ENCODE results near the gene RPS6KA4.

The RPS6KA4 gene

DNA sequence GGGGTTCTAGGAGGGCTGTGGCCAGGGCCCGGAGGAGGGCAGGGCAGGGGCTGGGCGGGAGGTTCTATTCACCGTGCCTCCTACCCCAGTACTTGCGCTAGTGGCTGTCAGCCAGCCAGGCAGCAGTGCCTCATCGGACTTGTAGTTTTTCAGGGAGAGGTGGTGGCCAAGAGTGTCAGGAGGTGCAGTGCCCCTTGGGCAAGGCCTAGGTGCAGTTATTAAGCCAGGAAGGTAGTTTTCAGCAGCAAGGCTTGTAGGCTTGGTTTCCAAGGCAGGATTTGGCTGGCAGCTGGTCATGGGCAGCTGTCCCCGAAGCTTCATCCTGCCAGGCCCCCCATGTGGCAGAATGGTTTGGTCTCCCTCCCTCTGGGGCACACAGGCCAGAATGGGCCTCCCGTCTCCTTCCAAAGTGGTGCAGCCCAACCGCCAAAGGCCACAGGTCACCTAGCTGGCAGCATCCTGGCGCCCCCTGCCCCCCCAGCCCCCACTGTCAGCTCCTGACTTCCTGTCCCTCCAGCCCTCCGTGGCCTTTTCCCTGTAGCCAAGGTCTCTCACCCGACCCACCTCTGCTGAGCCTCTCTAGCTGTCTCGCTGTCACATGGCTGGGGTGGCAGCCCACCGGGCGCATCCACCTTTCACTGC lies 10.5 kb upstream of the RPS6KA4 start:
- no peak for DNase-seq (ENCODE audit: low read depth)

DNA sequence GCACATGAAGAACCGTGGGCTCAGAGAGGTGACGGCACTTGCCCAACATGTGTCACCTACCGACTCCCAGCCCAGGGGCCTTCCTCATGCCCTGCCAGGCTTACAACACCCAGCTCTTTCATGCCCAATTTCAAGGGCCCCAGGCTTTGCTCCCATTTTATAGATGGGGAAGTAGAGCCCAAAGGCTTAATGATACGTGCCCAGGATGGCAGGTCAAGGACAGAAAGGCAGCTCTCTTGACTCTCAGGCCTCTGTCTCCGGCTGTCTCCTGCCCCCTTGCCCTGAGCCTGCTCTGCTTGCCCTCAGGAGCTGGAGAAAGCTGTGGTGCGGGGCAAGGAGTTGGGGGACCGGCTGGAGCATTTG lies 10.0 kb upstream of the RPS6KA4 start:
- no peak for DNase-seq (ENCODE audit: low read depth)

DNA sequence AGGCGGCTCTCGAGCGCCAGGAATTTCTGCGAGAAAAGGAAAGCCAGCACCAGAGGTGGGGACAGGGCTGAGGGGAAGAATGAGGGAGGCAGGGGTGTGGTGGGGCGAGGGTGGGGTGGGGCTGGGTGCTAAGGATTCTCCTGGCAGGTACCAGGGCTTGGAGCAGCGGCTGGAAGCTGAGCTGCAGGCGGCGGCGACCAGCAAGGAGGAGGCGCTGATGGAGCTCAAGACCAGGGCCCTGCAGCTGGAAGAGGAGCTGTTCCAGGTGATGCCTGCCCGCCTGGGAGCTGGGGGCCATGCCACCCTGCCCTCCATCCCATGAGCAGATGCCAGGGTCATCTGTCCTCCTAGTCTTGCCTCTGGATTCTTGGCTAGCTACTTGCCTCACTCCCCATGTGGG lies 9.6 kb upstream of the RPS6KA4 start:
- no peak for DNase-seq (ENCODE audit: low read depth)

DNA sequence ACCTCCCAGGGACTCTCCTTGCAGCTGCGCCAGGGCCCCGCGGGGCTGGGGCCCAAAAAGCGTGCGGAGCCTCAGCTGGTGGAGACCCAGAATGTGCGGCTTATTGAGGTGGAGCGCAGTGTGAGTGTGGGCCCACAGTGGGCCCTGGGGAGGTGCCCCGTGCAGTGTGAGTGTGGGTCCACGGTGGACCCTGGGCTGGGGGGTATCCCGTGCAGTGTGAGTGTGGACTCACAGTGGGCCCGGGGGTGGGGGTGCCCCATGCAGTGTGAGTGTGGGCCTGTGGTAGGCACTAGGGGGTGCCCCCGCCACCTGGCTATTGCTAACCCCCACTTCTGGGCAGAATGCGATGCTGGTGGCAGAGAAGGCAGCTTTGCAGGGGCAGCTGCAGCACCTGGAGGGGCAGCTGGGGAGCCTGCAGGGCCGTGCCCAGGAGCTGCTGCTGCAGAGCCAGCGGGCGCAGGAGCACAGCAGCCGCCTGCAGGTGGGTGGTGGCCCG lies 7.8 kb upstream of the RPS6KA4 start:
- no peak for DNase-seq (ENCODE audit: low read depth)

DNA sequence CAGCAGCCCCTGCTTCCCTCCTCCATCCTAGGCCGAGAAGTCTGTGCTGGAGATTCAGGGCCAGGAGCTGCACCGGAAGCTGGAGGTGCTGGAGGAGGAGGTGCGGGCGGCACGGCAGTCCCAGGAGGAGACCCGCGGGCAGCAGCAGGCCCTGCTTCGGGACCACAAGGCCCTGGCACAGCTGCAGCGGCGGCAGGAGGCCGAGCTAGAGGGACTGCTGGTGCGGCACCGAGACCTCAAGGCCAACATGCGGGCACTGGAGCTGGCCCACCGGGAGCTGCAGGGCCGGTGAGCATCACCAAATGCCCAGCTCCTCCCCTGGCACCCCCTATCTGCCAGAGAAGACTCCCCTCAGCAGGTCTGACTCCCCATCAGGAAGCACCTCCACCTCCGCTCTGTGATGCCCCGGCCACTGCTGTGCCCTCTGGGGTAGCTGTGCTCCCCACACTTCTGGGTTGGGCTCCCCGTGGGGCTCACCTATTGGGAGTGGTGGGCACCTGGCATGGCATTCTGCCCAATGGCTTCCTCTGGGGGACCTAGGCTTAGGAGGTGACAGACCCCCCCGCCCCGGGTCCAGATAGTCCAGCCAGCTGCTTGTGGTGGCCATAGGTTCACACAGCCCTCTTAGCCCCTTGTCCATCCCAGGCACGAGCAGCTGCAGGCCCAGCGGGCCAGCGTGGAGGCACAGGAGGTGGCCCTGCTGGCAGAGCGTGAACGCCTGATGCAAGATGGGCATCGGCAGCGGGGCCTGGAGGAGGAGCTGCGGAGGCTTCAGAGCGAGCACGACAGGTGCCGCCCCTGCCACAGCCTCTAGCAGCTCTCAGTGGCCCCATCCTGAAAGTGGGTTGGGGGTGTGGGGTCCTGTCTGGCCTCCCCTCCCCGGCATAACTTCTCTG lies 6.6 kb upstream of the RPS6KA4 start:
- DNase-seq (ENCODE audit: low read depth): no peak

DNA sequence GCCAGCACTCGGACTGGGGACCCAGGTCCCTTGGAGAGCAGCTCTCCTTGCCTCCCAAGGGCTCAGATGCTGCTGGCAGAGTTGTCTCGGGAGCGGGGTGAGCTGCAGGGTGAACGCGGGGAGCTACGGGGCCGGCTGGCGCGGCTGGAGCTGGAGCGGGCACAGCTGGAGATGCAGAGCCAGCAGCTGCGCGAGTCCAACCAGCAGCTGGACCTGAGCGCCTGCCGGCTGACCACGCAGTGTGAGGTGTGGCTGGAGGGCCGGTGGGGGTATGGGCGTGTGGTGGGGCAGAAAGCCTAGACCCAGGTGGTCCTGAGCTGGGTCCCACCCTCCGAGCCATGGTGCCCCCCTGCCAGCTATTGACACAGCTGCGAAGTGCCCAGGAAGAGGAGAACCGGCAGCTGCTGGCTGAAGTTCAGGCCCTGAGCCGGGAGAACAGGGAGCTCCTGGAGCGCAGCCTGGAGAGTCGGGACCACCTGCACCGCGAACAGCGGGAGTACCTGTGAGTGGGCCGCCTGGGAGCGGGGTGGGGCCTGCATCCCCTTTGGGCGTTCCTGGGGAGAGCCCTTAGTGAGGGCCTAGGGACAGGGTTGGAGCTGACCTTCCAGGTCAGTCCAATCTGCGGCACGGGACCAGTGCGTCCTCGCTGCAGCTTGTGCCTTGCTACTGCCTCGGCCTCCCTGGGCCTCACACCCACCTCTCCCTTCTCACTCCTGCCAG lies 5.8 kb upstream of the RPS6KA4 start:
- DNase-seq (ENCODE audit: low read depth): no peak

DNA sequence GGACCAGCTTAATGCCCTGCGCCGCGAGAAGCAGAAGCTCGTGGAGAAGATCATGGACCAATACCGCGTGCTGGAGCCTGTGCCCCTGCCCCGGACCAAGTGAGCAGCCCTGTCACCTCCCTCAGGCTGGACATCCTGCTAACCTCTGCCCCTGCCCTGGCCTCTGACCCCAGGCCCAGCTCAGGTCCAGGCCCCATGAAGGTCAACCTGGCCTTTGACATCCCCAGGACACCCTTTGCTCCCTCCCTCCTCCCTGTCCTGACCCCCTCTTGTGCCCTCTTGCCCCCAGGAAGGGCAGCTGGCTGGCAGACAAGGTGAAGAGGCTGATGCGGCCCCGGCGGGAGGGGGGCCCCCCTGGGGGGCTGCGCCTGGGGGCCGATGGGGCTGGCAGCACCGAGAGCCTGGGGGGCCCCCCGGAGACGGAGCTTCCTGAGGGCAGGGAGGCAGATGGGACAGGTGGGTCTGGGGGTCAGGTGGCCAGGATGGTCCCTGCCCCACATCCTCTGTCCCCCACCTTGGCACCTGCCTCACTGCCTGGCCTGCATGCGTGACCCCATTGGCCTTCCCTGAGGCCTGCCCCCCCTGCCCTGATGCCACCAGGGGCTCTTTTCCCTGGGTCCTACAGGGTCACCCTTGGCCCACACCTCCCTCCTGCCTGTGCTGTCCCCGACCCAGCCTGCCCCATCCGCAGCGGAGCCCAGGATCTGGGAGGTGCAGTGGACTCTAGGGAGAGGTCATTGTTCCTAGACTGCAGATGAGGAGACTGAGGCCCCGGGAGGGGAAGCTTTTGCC lies 5.1 kb upstream of the RPS6KA4 start:
- no peak for DNase-seq (ENCODE audit: low read depth)

DNA sequence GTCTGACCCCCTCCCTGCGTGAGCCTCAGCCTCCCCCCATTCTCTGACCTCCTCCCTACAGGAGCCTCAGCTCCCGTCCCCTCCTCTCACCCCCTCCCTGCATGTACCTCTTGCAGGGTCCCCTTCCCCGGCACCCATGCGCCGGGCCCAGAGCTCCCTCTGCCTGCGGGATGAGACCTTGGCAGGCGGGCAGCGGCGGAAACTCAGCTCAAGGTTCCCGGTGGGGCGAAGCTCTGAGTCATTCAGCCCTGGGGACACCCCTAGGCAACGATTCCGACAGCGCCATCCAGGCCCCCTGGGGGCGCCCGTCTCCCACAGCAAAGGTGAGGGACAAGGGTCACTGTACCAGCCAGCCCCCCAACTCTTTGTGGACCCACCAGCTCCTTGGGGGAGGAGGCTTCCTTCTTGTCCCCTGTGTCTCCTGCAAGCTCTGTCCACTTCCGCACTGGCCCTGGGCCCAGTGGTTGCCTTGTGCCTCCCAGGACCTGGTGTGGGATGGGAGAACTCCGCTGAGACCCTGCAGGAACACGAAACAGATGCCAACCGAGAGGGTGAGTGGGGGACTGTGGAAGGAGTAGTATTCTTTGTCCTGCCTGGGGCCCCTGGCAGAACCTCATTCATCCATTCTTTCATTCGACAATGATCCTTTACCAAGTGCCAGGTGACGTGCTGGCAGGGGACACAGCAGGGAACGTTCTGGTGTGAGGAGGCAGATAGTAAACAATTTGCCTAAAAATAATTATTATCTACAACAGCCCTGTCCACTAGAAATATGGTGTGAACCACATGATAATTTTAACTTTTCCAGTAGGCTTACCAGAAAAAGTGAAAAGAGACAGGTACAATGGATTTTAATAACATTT lies 3.7 kb upstream of the RPS6KA4 start:
- DNase-seq (ENCODE audit: low read depth): peak; percentile 74

DNA sequence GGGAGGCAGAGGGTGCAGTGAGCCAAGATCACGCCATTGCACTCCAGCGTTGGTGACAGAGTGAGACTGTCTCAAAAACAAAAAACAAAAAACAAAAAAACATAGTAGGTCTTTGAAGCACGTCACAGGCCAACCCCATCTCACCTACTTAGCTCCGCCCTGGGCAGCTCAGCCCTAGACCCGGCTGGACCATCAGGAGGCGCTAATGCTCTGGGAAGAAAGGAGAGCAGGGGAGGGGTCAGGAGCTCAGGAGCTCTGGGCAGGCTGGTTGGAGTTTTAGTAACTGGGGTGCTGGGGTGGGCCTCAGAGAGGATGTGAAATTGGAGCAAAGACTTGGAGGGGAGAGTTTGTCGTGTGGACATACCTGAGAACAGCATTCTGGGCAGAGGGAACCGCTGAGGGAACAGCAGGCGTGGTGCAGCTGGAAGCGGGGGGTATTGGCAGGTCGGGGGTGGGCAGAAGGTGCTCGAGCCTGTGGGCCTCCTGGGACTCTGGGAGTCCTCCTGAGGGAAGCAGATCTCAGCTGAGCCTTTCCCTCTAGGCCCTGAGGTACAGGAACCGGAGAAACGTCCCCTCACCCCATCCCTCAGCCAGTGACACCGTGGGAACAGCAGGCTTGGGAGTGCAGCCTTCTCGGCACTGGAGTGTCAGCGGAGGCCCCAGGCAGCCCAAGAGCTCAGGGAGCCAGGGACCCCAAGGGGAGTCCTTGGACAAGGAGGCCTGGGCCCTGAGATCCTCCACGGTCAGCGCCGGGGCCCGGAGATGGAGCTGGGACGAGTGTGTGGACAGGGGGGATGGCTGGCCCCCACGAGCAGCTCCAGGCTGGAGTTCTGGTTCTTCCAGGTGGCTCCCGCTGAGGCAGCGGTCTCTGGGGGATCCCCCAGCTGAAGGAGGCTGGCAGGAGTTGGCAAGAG lies 2.2 kb upstream of the RPS6KA4 start:
- no peak for DNase-seq (ENCODE audit: low read depth)

DNA sequence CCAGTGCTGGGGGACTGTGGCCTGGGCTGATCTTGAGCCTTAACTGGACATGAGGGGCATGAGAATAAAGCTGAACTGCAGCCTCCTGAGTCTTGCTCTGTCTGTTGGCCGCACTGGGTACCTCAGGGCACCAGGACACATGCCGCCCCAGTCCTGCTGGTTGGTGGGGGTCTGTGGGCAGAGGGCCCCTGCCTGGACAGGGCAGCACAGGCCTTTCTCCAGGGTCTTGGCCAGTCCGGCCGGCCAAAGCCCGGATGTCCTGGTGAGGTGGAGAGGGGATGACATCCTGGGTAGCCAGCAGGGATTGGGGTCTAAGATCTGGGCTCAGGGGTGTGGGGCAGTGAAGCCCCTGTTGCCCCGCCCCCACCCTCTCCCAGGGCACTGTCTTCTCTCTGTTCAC lies 1.5 kb upstream of the RPS6KA4 start:
- DNase-seq (ENCODE audit: low read depth): no peak

DNA sequence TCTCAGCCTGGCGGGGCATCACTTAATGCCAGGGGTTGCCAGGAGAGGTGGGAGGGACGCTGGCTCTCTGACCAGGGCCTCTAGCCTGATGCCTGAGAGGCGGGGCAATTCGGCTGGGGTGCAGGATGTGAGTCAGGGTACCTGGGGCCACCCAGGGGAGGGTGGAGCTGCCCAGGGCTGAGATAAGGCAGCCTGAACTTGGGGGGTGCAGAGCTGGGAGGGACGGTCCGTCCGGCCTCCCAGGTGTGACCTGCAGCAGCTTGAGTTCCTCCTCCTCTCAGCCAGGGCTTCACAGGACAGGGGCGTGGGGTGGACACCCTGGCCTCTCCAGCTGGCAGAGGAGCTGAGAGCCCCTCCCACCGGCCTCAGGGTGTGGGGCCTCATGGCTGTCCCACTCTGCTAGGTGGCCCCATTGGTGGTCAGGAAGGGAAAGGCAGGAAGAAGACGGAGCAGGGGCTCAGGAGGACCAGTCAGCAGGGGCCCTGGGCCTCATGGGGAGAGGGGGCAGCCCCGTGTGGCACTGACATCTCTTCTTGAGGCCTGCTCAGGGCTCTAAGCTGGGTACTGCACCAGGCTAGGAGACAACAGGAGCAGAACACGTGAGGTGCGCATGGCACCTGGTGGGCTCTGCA lies 942 bp upstream of the RPS6KA4 start:
- DNase-seq (ENCODE audit: low read depth): no peak

DNA sequence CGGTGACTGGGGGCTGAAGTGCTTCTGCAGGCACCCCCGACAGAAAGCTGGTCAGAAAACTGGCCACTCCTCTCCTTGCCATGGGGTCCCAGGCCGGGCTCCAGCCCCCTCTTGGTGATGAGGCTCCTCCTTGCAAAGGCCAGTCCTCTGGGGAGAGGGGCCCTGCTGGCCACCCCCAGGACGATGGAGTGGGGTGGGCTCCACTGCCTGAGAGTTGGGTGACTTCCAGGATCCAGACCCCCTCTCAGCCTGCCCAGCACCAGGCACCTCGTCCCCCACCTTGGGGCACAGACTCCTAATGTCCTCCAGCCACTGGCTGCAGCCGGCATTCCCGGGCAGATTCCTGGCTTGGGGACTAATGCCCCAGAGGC lies 441 bp upstream of the RPS6KA4 start:
- no peak for DNase-seq (ENCODE audit: low read depth)

DNA sequence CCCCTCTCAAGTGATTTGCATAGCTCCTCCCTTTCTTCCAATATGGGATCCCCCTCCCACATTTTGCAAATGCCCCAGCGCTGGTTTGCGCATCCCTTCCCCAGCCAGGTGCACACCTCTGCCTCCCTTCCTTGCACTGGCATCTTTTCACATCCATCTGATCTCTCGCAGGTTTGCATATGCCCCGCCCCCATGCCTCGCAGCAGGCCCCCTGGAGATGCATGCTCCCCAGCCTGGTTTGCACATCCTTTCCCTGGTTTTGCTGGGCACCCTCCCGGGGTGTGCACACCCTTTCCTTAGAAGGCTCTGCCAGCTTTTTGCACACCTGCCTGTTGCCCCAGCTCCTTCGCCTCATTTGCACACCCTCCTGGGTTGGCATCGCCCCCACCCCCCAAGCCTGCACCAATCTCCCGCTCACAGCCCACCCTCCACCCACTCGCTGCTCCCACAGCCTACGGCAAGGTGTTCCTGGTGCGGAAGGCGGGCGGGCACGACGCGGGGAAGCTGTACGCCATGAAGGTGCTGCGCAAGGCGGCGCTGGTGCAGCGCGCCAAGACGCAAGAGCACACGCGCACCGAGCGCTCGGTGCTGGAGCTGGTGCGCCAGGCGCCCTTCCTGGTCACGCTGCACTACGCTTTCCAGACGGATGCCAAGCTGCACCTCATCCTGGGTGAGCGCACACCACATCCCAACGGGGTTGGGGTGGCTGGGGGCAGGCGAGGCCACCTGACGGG lies 917 bp downstream of the RPS6KA4 start:
- no peak for DNase-seq (ENCODE audit: low read depth)

DNA sequence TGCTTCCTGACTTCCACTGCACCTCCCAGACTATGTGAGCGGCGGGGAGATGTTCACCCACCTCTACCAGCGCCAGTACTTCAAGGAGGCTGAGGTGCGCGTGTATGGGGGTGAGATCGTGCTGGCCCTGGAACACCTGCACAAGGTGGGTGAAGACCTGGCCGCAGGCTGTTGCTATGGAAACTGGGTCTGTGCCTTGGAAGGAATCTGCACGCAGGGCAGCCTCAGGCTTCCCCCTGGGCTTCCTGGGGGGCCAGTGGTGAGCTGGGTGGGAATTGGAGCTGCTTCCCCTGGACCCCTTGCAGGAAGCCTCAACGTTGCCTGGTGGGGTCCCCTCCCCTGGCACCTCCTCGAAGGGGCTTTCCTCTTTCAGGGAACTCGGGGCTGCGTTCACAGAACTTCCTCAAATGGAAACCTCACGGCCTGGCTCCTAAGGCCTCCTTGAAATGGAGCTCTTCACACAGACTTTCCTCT lies 1.5 kb downstream of the RPS6KA4 start:
- no peak for DNase-seq (ENCODE audit: low read depth)

DNA sequence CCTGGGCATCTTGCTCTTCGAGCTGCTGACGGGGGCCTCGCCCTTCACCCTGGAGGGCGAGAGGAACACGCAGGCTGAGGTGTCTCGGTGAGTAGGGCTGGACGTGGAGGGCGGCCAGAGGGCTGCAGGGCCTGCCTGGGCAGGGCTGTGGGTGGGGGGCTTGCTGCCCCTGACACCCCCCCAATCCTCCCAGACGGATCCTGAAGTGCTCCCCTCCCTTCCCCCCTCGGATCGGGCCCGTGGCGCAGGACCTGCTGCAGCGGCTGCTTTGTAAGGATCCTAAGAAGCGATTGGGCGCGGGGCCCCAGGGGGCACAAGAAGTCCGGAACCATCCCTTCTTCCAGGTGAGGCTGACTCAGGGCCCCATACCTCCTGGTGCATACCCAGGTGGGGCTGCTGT lies 2.7 kb downstream of the RPS6KA4 start:
- no peak for DNase-seq (ENCODE audit: low read depth)

DNA sequence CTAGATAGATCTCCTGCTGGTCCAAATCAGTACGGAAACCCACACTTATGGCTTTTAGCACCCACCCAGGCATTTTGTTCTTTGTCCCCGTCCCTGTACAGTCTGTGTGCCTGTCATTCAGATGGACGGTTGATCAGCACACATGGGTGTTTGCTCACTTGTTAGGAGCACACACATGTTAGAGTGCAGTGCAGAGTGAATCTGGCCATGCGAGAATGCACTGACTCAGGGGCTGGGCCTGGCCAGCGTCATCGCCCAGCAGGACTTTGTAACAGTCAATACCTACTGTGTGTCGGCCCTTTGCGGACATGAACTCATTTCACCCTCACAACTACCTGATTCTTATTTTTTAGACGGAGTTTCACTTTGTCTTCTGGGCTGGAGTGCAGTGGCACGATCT lies 3.4 kb downstream of the RPS6KA4 start:
- DNase-seq (ENCODE audit: low read depth): no peak

DNA sequence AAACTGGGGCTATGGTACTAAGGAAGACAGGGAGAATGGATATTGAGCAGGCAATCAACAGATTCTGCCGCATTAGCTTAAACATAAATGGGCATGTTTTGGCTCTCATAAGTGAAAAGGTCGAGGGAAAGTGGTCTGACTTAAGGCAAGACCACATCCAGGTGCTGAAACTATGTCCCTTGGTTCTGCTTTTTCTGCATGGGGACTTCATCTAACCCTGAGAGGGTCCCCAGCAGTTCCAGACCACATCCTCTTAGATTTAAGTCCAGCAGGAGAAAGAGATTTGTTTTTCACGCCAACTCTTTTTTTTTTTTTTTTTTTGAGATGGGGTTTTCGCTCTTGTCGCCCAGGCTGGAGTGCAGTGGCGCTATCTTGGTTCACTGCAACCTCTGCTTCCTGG lies 5.5 kb downstream of the RPS6KA4 start:
- DNase-seq (ENCODE audit: low read depth): no peak

DNA sequence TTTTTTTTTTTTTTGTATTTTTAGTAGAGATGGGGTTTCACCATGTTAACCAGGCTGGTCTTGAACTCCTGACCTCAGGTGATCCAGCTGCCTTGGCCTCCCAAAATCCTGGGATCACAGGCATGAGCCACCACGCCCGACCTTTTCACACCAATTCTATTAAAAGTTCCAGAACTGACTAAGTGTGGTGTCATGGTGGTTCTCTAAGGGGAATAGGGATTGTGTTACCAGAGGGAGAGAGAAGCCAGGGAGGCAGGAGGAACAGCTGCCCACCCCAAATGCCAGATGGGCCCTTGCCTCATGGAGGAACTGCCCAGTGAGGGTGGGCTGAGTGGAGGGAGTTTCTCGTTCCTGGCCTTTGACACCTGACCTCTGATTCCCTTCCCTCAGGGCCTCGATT lies 5.9 kb downstream of the RPS6KA4 start:
- DNase-seq (ENCODE audit: low read depth): no peak

DNA sequence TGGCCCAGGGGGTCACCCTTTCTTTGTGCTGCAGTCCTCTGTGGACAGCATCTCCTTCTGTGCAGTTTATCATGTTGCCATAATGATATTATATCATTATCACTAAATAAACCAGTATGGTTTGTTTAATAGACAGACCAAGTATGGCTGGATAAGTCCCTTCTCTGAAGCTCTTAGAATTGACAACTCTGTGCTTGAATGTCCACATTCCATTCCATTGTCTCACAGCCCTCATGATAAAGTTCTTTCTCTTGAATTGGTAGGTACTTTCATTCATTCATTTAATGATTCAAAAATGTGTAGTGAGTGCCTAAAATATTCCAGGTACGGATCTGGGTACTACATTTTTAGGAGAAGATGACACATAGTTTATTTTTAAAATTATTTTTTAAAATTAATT lies 7.8 kb downstream of the RPS6KA4 start:
- no peak for DNase-seq (ENCODE audit: low read depth)
